Activated CD4-positive, alpha-beta T cell treated with anti-CD3 and anti-CD28 coated beads, Interleukin-2, amount 50 U/mL, for 16 hours (primary cell): ENCODE results near the gene GDPD5.

ENCODE experiments used
- DNase-seq: peaks from one replicate; pipeline ENCODE4 v3.0.0-alpha.2; 2020

The GDPD5 gene

GRCh38 chr11:75443043-75443442, 82.7 kb downstream of the GDPD5 start:
- DNase-seq = no peak

- DNase-seq = no peak
Observed at GRCh38 chr11:75442161-75442885, 83.4 kb downstream of the GDPD5 start.

- DNase-seq = no peak
Observed at GRCh38 chr11:75441804-75442132, 84.0 kb downstream of the GDPD5 start.

DNA sequence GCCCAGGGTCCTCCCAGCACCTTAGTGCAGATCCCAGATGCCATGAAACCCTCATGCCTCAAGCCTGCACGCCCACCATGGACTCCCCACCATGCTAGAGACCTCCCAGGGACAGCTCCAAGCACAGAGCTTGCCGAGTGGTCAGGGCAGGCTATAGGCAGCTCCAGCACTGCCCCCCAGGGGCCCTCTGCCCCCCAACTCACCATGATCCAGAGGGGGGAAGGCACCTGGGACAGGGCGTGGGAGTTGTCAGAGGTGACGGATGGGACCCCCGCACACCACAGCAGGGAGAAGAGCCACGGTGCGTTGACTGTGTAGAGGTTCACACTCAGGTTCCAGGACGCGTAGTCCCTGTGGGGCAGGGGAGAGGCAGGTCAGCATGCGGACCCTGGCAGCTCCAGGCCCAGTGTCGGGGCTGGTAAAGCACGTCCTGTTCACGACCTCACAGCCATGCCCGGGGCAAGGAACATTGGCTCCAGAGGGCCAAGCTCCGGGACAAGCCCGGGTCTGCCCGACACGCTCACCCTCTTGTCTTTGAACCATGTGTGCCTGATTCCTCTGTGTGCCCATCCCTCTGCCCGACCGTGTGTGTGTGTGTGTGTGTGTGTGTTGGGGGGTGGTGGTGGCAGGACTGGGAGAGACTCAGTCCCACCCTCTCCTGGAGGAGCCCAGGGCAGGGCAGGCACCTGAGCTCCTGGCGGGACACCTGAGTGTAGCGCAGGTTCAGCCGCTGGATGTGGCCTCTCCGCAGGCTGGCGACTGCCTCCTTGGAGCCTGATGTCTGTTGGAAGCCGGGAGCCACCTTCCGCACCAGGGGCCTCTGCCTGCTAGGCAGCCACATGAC, 84.6 kb downstream of the GDPD5 start:
- DNase-seq = no peak

DNA sequence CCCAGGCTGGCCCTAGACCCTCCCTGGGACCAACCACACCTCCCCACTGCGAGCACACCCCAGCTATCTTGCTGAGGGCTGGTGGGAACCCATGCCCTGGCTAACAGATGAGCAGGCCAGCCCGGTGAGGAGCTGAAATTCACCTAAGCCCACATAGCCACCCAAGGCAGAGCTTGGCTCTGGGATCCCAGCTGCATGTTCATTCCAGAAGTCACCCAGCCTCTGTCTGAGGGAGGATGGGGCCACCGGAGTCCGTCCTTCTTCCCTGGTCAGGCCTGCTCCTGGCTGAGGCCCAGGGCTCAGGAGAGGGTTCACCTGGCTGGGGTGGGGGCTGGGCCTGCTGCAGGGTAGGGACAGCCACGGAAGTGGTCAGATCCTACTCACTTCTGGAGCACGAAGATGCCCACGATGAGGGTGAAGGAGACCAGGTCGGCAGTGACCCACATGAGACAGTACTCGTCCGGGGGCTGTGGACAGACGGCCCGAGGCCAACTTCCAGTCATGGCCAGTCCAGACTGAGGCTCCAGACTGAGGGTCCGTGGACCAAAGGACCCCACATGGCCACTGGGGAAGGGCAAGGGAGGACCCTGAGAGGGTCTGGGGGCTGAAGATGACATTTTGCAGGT, 86.1 kb downstream of the GDPD5 start:
- DNase-seq = no peak

DNA sequence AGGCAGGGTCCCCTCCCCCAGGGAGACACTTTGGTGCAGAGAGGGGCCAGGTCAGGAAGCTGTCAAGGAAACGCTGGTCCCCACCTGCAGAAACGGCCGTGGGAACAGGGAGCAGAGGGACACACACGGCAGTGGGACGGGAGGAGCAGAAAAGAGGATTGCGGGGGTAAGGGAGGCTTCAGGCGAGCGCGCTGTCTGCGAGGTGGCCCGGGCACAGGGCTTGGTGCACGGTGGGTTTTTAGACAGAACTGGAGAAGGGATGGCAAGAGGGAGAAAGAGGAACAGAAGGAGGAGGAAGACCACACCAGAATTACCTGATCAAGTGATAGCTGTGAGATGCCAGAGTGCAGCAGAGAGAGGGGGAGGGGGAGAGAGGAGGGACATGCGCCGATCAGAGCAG, 86.7 kb downstream of the GDPD5 start:
- no peak for DNase-seq

DNA sequence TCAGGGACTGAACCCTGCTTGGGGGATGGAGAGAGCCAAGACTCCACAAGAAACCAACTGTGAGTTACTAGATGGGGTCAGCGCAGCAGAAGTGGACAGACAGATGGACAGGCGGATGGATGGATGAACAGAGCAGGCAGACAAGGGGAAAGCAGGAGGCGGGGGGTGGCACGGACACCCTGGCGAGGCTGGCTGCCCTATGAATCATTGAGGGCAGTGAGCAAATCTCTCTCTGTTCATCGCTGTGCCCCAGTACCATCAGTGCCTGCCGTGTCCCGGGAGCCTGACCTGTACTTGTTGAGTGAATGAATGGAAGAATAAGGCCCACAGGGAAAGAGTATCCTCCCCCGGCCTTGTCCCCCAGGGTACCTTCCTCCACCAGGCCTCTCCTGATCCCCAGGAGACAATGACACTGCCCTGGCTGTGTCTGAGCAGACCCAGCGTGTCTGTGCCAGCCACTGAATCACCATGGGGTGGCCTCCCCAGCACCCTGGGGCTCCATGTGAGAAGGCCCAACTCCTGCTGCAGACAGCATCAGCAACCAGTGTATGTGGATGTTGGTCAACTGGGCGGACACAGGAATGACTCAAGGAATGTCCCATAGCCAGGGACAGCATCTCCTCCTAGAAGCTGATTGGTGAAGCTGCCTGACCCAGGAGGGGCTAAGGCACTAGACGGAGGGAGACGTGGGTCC, 87.6 kb downstream of the GDPD5 start:
- DNase-seq = no peak

- DNase-seq = no peak
Observed at GRCh38 chr11:75436806-75437205, 88.9 kb downstream of the GDPD5 start.

DNA sequence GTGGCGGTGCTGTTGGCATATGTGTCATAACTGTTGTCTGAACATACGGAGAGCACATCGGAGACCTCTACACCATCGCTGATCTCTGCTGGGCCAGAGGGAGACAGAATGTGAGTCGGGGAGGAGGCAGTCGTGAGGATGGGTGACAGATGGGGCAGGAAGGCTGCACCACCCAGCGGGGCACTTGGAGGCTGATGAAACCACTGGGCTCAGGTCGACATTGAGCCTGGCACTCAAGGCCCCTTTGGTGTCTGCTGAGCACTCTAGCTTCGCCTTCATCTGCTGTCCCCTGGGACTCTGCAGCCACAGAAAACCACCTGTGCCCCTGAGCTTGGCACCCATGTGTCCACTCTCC, 90.2 kb downstream of the GDPD5 start:
- DNase-seq = no peak

- no peak for DNase-seq
Observed at GRCh38 chr11:75434886-75435570, 90.7 kb downstream of the GDPD5 start.

GRCh38 chr11:75434051-75434450, 91.7 kb downstream of the GDPD5 start:
- no peak for DNase-seq

GRCh38 chr11:75433443-75433842, 92.3 kb downstream of the GDPD5 start:
- DNase-seq = no peak

GRCh38 chr11:75432911-75433321, 92.8 kb downstream of the GDPD5 start, which contains the start of gene KLHL35:
Gene KLHL35 (minus strand): TSS chr11:75433203. CDS start chr11:75430629, 2,574 bp downstream.
- DNase-seq = no peak

GRCh38 chr11:75431533-75432525, 93.9 kb downstream of the GDPD5 start:
- no peak for DNase-seq

DNA sequence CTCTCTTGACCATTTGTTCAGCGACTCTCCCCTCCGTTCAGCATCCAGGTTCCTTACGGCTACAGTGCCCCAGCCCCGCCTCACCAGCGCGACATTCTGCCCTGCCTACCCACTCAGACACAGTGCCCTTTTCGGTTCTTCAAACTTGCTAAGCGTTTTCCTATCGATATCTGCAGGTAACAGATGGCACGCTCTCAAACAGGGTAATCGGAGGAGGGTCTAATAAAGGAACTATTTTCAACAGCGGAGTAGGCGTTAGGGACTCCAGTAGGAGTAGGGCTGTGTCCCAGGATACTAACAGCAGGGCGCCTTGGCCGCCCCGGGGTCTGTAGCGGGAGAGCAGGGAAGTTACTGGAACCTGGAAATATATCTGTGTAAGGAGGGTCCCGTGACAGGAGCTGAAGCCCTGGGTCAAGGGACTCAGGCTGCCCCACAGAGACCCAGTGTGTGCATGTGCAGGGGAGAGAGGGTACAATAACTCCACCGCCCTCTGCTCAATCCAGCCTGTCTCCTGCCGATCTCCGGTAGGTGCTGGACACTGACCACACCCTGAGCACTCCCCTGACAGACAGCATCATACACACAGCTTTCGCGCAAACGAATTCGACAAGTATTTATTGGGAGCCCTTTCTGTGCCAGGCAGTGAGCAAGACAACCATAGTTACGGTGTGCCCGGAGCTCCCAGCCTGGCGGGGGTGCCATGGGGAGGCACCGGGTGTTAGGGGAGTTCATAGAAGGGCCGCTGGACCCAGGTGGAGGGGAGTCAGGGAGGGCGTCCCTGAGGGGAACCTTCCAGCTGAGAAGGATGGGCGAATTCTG, 94.8 kb downstream of the GDPD5 start:
- DNase-seq = no peak

DNA sequence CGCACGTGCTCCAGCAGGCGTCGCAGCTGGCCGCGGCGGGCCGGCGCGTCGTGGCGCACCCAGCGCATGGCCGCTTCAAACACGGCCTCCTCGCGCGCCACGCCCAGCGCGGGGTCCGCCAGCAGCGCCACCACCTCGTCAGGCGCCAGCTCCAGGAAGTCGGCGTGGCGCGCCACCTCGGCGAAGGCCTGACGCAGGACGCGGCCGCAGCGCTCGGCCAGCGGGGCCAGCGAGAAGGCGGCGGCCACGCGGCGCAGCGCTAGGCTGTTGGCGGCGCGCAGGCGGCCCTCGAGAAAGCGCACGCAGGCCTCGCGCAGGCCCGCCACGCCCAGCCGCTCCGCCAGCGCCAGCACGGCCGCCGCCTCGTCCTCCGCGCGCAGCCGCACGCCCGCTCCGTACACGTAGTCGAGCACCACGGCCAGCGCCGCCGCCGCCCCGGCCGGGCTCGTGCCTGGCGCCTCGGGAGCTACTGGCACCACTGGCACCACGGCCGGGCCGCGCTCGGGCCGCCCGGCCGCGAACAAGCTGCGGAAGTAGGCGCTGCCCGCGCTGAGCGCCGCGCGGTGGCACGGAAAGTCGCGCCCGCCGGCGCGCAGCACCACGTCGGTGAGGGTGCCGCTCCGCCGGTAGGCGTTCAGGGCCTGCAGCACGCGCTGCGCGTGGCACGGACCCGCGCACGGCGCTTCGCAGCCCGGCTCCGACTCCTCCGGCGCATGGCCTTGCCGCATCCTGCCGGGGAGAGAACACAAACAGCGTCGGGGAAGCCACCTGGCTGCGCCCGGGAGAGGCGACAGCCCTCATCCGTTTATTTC, 95.6 kb downstream of the GDPD5 start:
- peak; percentile 55 for DNase-seq

GRCh38 chr11:75429641-75429901, 96.2 kb downstream of the GDPD5 start:
- no peak for DNase-seq

DNA sequence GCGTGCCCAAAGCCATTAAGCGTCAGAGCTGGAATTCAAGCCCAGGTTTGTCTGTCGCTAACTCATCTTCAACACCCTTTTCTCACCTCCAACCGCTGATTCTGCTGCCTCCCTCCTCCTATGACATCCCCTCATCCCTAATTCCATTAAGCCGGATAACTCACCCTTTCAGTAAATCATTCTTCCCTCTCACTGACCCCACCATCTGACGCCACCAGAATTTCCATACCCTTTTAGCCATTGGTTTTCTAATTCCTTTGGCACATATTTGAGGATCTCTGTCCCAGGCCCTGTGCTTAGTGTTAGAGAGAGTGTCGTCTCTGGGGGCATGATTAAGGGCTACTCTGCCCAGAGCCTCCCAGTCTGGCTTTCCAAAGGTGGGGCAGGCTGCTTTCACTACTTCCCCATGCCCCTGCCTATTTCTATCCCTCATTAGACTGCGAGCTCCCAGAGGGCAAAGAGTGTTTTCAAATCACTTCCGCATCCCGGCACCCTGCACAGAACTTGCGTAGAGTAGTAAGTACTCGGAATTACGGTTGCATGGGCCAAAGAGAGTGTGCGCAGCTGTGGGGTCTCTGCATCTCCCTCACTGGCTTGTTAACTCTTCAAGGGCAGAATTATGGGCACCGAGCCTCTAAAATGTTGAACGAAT, 96.6 kb downstream of the GDPD5 start:
- DNase-seq = no peak

DNA sequence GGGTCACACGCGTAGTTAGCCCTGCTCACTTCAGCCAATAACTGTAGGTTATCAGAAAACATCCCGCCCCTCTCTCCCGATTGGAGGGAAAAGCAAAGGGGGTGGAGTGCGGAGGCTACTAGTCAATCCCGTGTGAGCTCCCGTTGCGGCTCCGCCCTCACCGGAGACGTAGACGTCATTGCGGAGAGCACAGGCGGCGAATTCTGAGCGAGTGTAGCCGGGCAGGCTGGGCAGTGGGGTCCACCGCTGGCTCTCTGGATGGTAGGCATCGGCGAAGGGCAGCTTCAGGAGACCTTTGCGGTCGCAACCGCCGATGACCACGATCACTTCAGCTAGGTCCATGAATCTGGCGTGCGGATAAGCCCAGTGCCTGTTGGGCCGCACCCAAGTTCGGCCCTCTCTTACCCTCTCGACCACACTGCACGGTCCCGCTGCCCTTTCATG, 97.4 kb downstream of the GDPD5 start:
- DNase-seq = peak; percentile 40
